Measurements from ENCODE around the gene HMGB4. TPM values are rescaled to one million over a fixed set of nuclear protein-coding genes. Genes with fewer than 3 reads are reported as not detected.
A peak's percentile ranks its signal among the peaks of the same experiment; 100 is the strongest.

The HMGB4 gene
- total RNA-seq, 1 donor from 2014 or later: not detected

DNA sequence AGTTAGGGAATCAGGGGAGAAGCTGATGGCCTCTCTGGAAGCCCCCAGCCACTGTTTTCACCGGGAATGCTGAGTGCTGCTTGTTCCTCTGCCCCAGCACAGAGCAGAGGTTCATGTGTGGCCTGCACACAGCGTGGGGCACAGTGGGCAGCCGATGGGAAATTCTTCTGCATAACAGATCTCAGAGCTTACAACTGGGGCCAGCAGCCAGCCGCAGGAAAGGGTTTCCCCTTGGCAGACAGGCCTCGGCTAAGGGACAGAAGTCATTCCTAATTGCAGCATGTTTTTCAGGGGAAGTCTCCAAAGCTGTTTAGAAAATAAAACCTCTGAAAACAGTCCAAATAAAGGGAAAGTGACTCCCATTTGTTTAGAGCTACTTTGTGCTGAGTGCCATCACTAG is 22.6 kb downstream of the HMGB4 start:
- no peak overlapping the region for H3K27ac ChIP-seq (ENCODE audit: low read depth, low read length)
- no peak overlapping the region for H3K9ac ChIP-seq (ENCODE audit: low read depth in 1 of 3, low read length in 3 of 3)
- no peaks in the 10 kb centered on the region for H3K27me3 ChIP-seq (ENCODE audit: control insufficient read depth in 3 of 3, insufficient read depth in 3 of 3, low read length in 3 of 3)
- no peaks in the 10 kb centered on the region for H3K4me1 ChIP-seq (ENCODE audit: control insufficient read depth in 3 of 3, insufficient read depth in 3 of 3, low read length in 3 of 3)
- H3K4me3 ChIP-seq (ENCODE audit: low read length in 3 of 3): no peak overlapping the region
- H3K36me3 ChIP-seq (ENCODE audit: control insufficient read depth in 3 of 3, insufficient read depth in 3 of 3, low read length in 3 of 3): no peaks in the 10 kb centered on the region
- H3K9me3 ChIP-seq (ENCODE audit: control insufficient read depth in 3 of 3, low read length in 3 of 3): no peaks in the 10 kb centered on the region

DNA sequence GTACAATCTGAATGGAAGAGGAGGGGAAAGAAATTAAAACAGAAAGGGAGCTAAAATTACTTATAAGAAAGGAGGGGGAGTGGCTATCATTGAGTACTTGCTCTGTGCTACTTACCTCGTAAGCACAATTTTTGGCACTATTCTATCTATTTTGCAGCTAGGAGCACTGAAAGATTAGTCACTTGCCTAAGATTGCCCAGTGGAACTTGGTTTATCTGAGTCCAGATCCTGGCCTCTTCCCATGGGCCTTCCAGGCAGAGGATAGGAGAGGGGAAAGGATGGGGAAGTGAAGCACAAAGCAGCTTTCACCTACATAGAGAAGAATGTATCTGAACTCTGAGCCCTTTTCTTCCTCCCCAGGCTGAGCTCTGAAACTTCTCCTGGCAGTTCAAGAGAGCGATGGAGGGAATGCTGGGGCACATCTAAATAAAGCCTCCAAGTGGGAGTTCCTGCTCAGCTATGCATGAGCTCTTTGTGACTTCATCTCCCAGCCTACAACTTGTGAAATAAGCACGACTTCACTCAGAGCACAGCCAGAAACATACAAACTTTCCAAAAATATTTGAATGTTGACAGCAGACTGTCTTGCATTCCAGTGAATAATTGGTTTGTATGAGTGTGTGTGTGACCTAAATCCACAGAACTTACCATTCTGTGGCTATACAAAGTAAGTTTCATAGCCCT is 29.4 kb downstream of the HMGB4 start:
- Histone ChIP-seq H3K36me3 (ENCODE audit: control insufficient read depth in 3 of 3, insufficient read depth in 3 of 3, low read length in 3 of 3) (no peaks in the 10 kb centered on the region), H3K27ac (ENCODE audit: low read depth, low read length) (peak overlapping the region; percentile 51), H3K4me1 (ENCODE audit: control insufficient read depth in 3 of 3, insufficient read depth in 3 of 3, low read length in 3 of 3) (peaks cover 0 to 3% (median 2%) of the 10 kb centered on the region in 3 donors), H3K4me3 (ENCODE audit: low read length in 3 of 3) (no peak overlapping the region), H3K9me3 (ENCODE audit: control insufficient read depth in 3 of 3, low read length in 3 of 3) (no peaks in the 10 kb centered on the region), H3K27me3 (ENCODE audit: control insufficient read depth in 3 of 3, insufficient read depth in 3 of 3, low read length in 3 of 3) (peaks cover 0 to 3% (median 0%) of the 10 kb centered on the region in 3 donors), H3K9ac (ENCODE audit: low read depth in 1 of 3, low read length in 3 of 3) (no peak overlapping the region)

DNA sequence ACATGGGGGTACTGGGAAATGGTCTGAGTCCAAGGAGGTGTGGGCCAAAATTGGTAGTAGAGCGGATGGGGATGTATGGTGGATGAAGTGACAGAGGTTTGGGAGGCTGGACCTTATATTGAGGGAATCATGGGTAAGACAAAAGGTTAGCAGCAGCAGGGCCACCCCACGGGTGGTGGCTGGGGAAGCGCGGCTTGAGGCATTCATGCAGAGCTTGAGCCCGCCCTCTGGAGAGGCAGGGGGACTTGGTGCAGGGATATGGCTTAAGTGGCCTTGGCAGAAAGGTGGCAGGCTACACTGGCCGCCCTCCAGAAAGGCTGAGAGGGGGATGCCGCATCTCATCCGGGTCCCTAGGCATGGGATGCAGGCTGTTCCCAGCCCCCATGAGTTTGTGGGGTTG is 31.5 kb downstream of the HMGB4 start:
- Histone ChIP-seq H3K36me3 (ENCODE audit: control insufficient read depth in 3 of 3, insufficient read depth in 3 of 3, low read length in 3 of 3) (no peaks in the 10 kb centered on the region), H3K4me1 (ENCODE audit: control insufficient read depth in 3 of 3, insufficient read depth in 3 of 3, low read length in 3 of 3) (peaks cover 0 to 3% (median 2%) of the 10 kb centered on the region in 3 donors), H3K9me3 (ENCODE audit: control insufficient read depth in 3 of 3, low read length in 3 of 3) (no peaks in the 10 kb centered on the region), H3K27me3 (ENCODE audit: control insufficient read depth in 3 of 3, insufficient read depth in 3 of 3, low read length in 3 of 3) (peaks cover 0 to 3% (median 0%) of the 10 kb centered on the region in 3 donors), H3K4me3 (ENCODE audit: low read length in 3 of 3) (no peak overlapping the region), H3K27ac (ENCODE audit: low read depth, low read length) (no peak overlapping the region), H3K9ac (ENCODE audit: low read depth in 1 of 3, low read length in 3 of 3) (no peak overlapping the region)

DNA sequence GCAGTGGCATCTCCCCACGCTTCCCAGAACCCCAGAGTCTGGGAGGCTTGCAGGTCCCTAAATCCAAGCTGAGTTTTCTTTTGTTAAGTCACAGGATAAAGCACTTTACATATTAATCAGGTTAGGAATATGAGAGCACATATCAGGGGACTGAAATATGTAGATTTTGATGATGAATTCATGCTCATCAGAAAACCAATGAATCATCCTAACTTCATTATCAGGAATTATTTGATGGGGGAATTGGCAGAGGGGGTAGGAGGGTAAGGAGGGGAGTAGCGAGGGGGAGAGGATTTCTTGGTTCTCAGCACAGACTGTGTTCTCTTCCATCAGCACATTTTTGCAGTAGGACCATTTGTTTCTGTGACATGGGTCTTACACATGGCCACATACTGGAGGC is 32.1 kb downstream of the HMGB4 start:
- H3K27me3 ChIP-seq (ENCODE audit: control insufficient read depth in 3 of 3, insufficient read depth in 3 of 3, low read length in 3 of 3): peaks cover 0 to 3% (median 0%) of the 10 kb centered on the region in 3 donors
- H3K4me3 ChIP-seq (ENCODE audit: low read length in 3 of 3): no peak overlapping the region
- no peak overlapping the region for H3K27ac ChIP-seq (ENCODE audit: low read depth, low read length)
- H3K4me1 ChIP-seq (ENCODE audit: control insufficient read depth in 3 of 3, insufficient read depth in 3 of 3, low read length in 3 of 3): peaks cover 0 to 3% (median 2%) of the 10 kb centered on the region in 3 donors
- H3K9me3 ChIP-seq (ENCODE audit: control insufficient read depth in 3 of 3, low read length in 3 of 3): no peaks in the 10 kb centered on the region
- H3K36me3 ChIP-seq (ENCODE audit: control insufficient read depth in 3 of 3, insufficient read depth in 3 of 3, low read length in 3 of 3): no peaks in the 10 kb centered on the region
- no peak overlapping the region for H3K9ac ChIP-seq (ENCODE audit: low read depth in 1 of 3, low read length in 3 of 3)

GRCh38 chr1:33897092-33897725 is 33.3 kb downstream of the HMGB4 start:
- Histone ChIP-seq H3K27me3 (ENCODE audit: control insufficient read depth in 3 of 3, insufficient read depth in 3 of 3, low read length in 3 of 3) (peaks cover 0 to 3% (median 0%) of the 10 kb centered on the region in 3 donors), H3K36me3 (ENCODE audit: control insufficient read depth in 3 of 3, insufficient read depth in 3 of 3, low read length in 3 of 3) (no peaks in the 10 kb centered on the region), H3K4me1 (ENCODE audit: control insufficient read depth in 3 of 3, insufficient read depth in 3 of 3, low read length in 3 of 3) (peaks cover 0 to 3% (median 2%) of the 10 kb centered on the region in 3 donors), H3K27ac (ENCODE audit: low read depth, low read length) (no peak overlapping the region), H3K4me3 (ENCODE audit: low read length in 3 of 3) (no peak overlapping the region), H3K9me3 (ENCODE audit: control insufficient read depth in 3 of 3, low read length in 3 of 3) (no peaks in the 10 kb centered on the region), H3K9ac (ENCODE audit: low read depth in 1 of 3, low read length in 3 of 3) (no peak overlapping the region)

DNA sequence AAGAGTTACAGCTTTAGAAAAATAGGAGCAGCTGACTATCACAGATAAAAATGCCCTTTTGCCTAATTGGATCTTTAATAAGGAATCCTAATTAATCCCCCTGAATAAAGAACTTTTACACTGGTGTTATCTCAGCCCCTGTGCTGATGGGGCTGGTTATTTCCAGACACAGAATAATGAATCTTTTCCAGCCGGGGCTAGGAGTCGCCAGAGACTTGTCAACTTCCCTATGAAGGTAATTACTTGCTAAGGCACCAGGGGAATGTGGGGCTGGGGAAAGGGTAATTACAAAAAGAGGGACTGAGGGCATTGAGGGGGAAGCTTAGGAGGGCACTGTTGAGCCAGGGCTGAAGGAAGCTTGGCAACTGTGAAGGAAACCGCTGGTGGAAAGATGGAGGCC is 34.5 kb downstream of the HMGB4 start:
- peaks cover 0 to 3% (median 3%) of the 10 kb centered on the region in 3 donors for H3K4me1 ChIP-seq (ENCODE audit: control insufficient read depth in 3 of 3, insufficient read depth in 3 of 3, low read length in 3 of 3)
- no peaks in the 10 kb centered on the region for H3K9me3 ChIP-seq (ENCODE audit: control insufficient read depth in 3 of 3, low read length in 3 of 3)

GRCh38 chr1:33898881-33899280 is 35.0 kb downstream of the HMGB4 start:
- H3K36me3 ChIP-seq (ENCODE audit: control insufficient read depth in 3 of 3, insufficient read depth in 3 of 3, low read length in 3 of 3): no peaks in the 10 kb centered on the region
- H3K27ac ChIP-seq (ENCODE audit: low read depth, low read length): no peak overlapping the region
- H3K9me3 ChIP-seq (ENCODE audit: control insufficient read depth in 3 of 3, low read length in 3 of 3): no peaks in the 10 kb centered on the region

More for the DNA sequence above, 34.5 kb downstream of the HMGB4 start:
- Histone ChIP-seq H3K36me3 (ENCODE audit: control insufficient read depth in 3 of 3, insufficient read depth in 3 of 3, low read length in 3 of 3) (no peaks in the 10 kb centered on the region), H3K9ac (ENCODE audit: low read depth in 1 of 3, low read length in 3 of 3) (no peak overlapping the region), H3K27ac (ENCODE audit: low read depth, low read length) (no peak overlapping the region), H3K27me3 (ENCODE audit: control insufficient read depth in 3 of 3, insufficient read depth in 3 of 3, low read length in 3 of 3) (peaks cover 0 to 3% (median 0%) of the 10 kb centered on the region in 3 donors), H3K4me3 (ENCODE audit: low read length in 3 of 3) (no peak overlapping the region)

GRCh38 chr1:33899746-33900145 is 35.9 kb downstream of the HMGB4 start:
- H3K4me1 ChIP-seq (ENCODE audit: control insufficient read depth in 3 of 3, insufficient read depth in 3 of 3, low read length in 3 of 3): peaks cover 0 to 3% (median 2%) of the 10 kb centered on the region in 3 donors
- H3K27me3 ChIP-seq (ENCODE audit: control insufficient read depth in 3 of 3, insufficient read depth in 3 of 3, low read length in 3 of 3): peaks cover 0 to 3% (median 0%) of the 10 kb centered on the region in 3 donors
- no peak overlapping the region for H3K4me3 ChIP-seq (ENCODE audit: low read length in 3 of 3)
- no peaks in the 10 kb centered on the region for H3K9me3 ChIP-seq (ENCODE audit: control insufficient read depth in 3 of 3, low read length in 3 of 3)
- no peaks in the 10 kb centered on the region for H3K36me3 ChIP-seq (ENCODE audit: control insufficient read depth in 3 of 3, insufficient read depth in 3 of 3, low read length in 3 of 3)
- no peak overlapping the region for H3K27ac ChIP-seq (ENCODE audit: low read depth, low read length)
- H3K9ac ChIP-seq (ENCODE audit: low read depth in 1 of 3, low read length in 3 of 3): no peak overlapping the region

More at GRCh38 chr1:33898881-33899280, 35.0 kb downstream of the HMGB4 start:
- H3K9ac ChIP-seq (ENCODE audit: low read depth in 1 of 3, low read length in 3 of 3): no peak overlapping the region
- H3K27me3 ChIP-seq (ENCODE audit: control insufficient read depth in 3 of 3, insufficient read depth in 3 of 3, low read length in 3 of 3): peaks cover 0 to 3% (median 0%) of the 10 kb centered on the region in 3 donors
- no peak overlapping the region for H3K4me3 ChIP-seq (ENCODE audit: low read length in 3 of 3)
- peaks cover 0 to 3% (median 3%) of the 10 kb centered on the region in 3 donors for H3K4me1 ChIP-seq (ENCODE audit: control insufficient read depth in 3 of 3, insufficient read depth in 3 of 3, low read length in 3 of 3)

DNA sequence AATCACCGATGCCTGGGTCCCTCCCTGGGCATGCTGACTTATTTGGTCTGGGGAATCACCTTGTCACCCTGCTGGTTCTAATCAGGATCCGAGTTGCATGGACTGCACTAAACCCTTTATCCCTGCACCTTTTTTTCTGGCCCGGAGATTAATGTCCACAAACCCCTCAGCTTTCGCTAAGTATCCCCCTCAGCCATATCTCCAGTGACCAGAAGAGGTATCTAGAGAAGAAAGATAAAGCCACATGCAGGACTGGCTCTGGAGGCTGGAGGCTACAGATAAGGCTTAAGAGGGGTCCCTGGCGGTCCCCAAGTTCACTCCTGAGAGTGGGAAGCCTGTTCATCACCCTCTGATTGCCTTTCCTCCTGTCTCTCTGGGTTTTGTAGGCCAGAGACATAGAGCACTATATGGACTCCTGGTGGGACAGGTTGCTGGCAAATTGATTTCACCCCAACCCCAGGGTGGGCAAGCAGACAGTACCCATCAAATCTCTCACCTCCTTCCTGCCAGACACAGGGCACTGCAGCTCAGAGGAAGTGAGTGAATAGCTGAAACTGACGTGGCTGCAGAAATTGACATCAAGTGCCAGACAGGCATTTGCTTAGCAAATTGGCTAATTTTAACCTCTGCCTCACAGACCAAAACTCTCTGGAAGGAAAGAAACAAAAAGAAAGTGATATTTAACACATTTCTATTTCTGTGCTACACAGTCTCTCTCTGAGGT is 38.8 kb downstream of the HMGB4 start:
- Histone ChIP-seq H3K4me3 (ENCODE audit: low read length in 3 of 3) (no peak overlapping the region), H3K4me1 (ENCODE audit: control insufficient read depth in 3 of 3, insufficient read depth in 3 of 3, low read length in 3 of 3) (peaks cover 0 to 2% (median 0%) of the 10 kb centered on the region in 3 donors), H3K27me3 (ENCODE audit: control insufficient read depth in 3 of 3, insufficient read depth in 3 of 3, low read length in 3 of 3) (peaks cover 0 to 3% (median 3%) of the 10 kb centered on the region in 3 donors), H3K9me3 (ENCODE audit: control insufficient read depth in 3 of 3, low read length in 3 of 3) (no peaks in the 10 kb centered on the region), H3K9ac (ENCODE audit: low read depth in 1 of 3, low read length in 3 of 3) (no peak overlapping the region), H3K36me3 (ENCODE audit: control insufficient read depth in 3 of 3, insufficient read depth in 3 of 3, low read length in 3 of 3) (no peaks in the 10 kb centered on the region), H3K27ac (ENCODE audit: low read depth, low read length) (no peak overlapping the region)

GRCh38 chr1:33903210-33903589 is 39.3 kb downstream of the HMGB4 start:
- H3K9me3 ChIP-seq (ENCODE audit: control insufficient read depth in 3 of 3, low read length in 3 of 3): no peaks in the 10 kb centered on the region
- H3K4me3 ChIP-seq (ENCODE audit: low read length in 3 of 3): no peak overlapping the region
- no peak overlapping the region for H3K9ac ChIP-seq (ENCODE audit: low read depth in 1 of 3, low read length in 3 of 3)
- peaks cover 0 to 3% (median 3%) of the 10 kb centered on the region in 3 donors for H3K27me3 ChIP-seq (ENCODE audit: control insufficient read depth in 3 of 3, insufficient read depth in 3 of 3, low read length in 3 of 3)
- peaks cover 0 to 2% (median 0%) of the 10 kb centered on the region in 3 donors for H3K4me1 ChIP-seq (ENCODE audit: control insufficient read depth in 3 of 3, insufficient read depth in 3 of 3, low read length in 3 of 3)
- no peaks in the 10 kb centered on the region for H3K36me3 ChIP-seq (ENCODE audit: control insufficient read depth in 3 of 3, insufficient read depth in 3 of 3, low read length in 3 of 3)
- no peak overlapping the region for H3K27ac ChIP-seq (ENCODE audit: low read depth, low read length)
